Thoracic aorta (tissue), 2 donors: ENCODE results near the gene HPS4. TPM values are rescaled to one million over a fixed set of nuclear protein-coding genes. Genes with fewer than 3 reads are reported as not detected.

Source experiments
- ATAC-seq: fragments of 150-250 bp; one replicate; pipeline ENCODE4 v1.8.0; 2017; ENCODE audit warnings: low read depth; ENCODE audit not compliant: insufficient number of reproducible peaks, low FRiP score
- DNase-seq: peaks from one replicate; pipeline ENCODE4 v3.0.0-alpha.2; 2020; ENCODE audit warnings: low spot score
- H3K27ac ChIP-seq, 2 donors: fragments of 200-600 bp; sonication (generic); 1 replicate in 1 of 2; 2 replicates in 1 of 2; pipeline ENCODE4 v1.5.1; 2016; ENCODE audit warnings: mild to moderate bottlenecking in 2 of 2, moderate library complexity in 2 of 2
- H3K27me3 ChIP-seq: fragments of 200-600 bp; sonication (generic); replicated peaks from 2 replicates; pipeline ENCODE4 v1.6.0; 2016; ENCODE audit warnings: mild to moderate bottlenecking; ENCODE audit not compliant: insufficient read depth
- H3K36me3 ChIP-seq: fragments of 200-600 bp; sonication (generic); one replicate; pipeline ENCODE4 v1.5.1; 2016
- H3K4me1 ChIP-seq, 2 donors: fragments of 200-600 bp; sonication (generic); 1 replicate in 1 of 2; 2 replicates in 1 of 2; pipeline versions ENCODE4 v1.5.1 to v1.6.0; 2016; ENCODE audit warnings: low read depth in 2 of 2, mild to moderate bottlenecking in 1 of 2; ENCODE audit not compliant: control insufficient read depth in 1 of 2
- H3K4me3 ChIP-seq: fragments of 200-600 bp; sonication (generic); 2 replicates; pipeline ENCODE4 v1.5.1; 2016; ENCODE audit warnings: mild to moderate bottlenecking
- H3K9me3 ChIP-seq: fragments of 200-600 bp; sonication (generic); 2 replicates; pipeline ENCODE4 v1.5.1; 2016
- CTCF ChIP-seq: fragments of 200-600 bp; sonication (generic); IDR thresholded peaks from one replicate; pipeline ENCODE4 v1.5.1; 2019; ENCODE audit warnings: antibody characterized with exemption
- total RNA-seq, 2 donors: library from RNA; depleted of rRNA; stranded (reverse); fragments of >200 nt; gene quantifications; one replicate each; pipeline versions ENCODE4 v1.1.0 to v1.2.3, GENCODE V29; 2016

The HPS4 gene
- total RNA-seq, 2 donors from 2014 or later: 26.5 to 27.8 TPM

DNA sequence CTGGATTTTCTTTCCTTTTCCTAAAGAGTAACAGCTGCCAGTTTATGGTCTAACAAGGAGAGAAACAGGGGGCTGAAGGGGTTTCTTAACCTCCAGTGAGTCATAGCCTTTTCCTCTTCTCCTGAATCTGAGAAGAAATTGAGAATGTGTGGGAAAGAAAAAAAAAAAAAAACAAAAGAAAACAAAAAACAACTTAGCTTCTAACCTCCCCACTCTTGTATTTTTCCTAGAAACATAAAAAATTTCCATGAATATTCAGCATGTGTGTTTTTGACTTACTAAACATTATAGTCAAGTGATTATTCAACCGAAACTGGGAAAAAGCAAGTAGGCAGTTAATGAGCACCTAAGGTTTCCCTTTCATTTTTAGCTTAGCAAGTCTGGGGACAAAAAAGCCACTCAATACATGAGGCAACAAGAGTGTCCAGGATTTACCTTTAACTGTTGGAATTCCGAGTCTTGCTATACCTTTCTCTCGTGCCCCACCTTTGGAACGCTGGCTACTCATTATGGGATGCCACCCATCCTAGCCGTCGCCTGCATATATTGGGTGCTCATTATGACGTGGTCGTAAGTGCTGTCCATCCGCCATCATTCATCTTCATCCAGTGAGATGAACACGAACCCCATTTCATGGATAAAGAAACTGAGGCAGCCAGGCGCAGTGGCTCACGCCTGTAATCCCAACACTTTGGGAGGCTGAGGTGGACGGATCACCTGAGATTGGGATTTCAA lies 52.2 kb downstream of the HPS4 start:
- ATAC-seq (no peak), DNase-seq (no peak)
- TF ChIP-seq CTCF: no peak
- Histone ChIP-seq H3K4me3 (no peak overlapping the region), H3K36me3 (no peaks in the 10 kb centered on the region), H3K4me1 (peaks cover 0 to 11% of the 10 kb centered on the region in 2 donors), H3K9me3 (no peaks in the 10 kb centered on the region), H3K27ac (no peak overlapping the region), H3K27me3 (no peaks in the 10 kb centered on the region)

DNA sequence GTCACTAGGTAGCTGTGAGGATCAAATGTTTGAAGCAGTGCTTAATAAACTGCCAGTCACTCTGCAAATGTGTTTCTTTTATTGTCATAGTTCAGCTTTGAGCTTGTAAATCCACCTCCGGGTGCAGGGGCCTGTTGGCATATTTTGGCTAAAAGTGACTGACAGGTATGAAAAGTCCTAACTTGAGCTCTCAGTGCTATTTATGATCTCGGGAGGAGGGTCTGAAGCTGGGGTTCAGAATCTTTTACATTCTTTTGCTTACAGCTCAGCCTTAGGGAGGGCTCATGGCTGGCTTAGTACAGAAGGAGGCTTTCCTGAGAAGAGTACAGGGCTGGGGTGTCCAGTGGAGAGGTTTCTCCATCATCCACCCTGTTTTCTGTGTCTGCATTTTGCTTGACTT lies 53.0 kb downstream of the HPS4 start:
- ATAC-seq (no peak), DNase-seq (no peak)
- Histone ChIP-seq H3K4me1 (peaks cover 0 to 11% of the 10 kb centered on the region in 2 donors), H3K27me3 (no peaks in the 10 kb centered on the region), H3K36me3 (no peaks in the 10 kb centered on the region), H3K4me3 (no peak overlapping the region), H3K27ac (no peak overlapping the region), H3K9me3 (no peaks in the 10 kb centered on the region)
- no peak for TF ChIP-seq CTCF

GRCh38 chr22:26429458-26430286 lies 53.9 kb downstream of the HPS4 start:
- no peaks in the 10 kb centered on the region for H3K27me3 ChIP-seq
- TF ChIP-seq CTCF: no peak
- H3K36me3 ChIP-seq: no peaks in the 10 kb centered on the region
- no peak overlapping the region for H3K27ac ChIP-seq
- DNase-seq (no peak), ATAC-seq (no peak)
- peaks cover 0 to 11% of the 10 kb centered on the region in 2 donors for H3K4me1 ChIP-seq
- no peaks in the 10 kb centered on the region for H3K9me3 ChIP-seq
- peak overlapping the region; percentile 65 for H3K4me3 ChIP-seq

DNA sequence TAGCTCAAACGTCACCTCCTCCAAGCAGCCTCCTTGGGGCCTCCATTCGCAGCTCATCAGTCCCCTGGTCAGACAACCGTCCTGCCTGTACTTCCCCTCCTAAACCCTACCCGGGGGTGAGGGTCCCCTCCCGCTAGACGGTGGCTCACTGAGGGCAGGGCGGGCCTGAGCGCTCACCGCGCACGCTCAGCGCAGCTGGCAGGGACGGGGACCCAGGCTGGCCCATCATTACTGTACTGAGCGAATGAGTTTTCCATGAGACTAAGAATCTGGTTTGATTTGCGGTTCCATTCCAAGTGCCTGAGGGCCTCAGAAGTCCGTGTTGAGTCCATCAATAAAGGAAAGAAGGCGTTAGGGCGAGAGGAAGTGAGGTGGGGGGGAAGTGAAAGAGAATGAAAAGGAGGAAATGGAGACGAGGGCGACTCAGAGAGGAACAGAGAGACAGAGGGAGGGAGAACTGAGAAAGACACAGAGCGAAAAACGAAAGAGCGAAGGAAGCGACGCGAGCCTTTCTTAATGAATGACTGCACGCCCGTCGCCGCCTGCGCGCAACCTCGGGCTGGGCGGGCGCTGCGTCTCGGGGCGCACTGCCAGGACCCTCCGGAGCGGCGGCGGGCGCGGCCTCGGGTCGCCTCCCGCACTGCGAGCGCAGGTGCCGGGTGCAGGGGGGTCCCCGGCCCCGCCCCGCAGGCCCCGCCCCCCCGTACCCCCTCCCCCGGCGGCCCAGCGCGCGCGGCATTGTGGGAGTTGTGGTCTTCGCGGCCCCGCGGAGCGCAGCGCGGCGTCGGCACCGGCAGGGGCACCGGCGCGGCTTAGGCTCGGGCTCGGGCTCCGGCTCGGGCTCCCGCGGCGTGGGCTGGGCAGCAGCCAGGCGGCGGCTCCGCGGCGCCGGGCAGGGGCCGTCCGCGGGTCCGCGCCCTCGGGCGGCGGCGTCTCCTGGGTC lies 54.8 kb downstream of the HPS4 start, which contains the start of gene ASPHD2:
ASPHD2 (plus strand) TSS at position 746 of the 943 bp plus-strand sequence. CDS start 4,356 bp downstream, outside the sequence.
- Histone ChIP-seq H3K4me1 (peaks cover 0 to 11% of the 10 kb centered on the region in 2 donors), H3K27me3 (no peaks in the 10 kb centered on the region), H3K9me3 (no peaks in the 10 kb centered on the region), H3K4me3 (peak within 1 kb of the TSS; percentile 74), H3K27ac (peak within 1 kb of the TSS; percentile 2 to 41), H3K36me3 (no peaks in the 10 kb centered on the region)
- no peak for DNase-seq
- TF ChIP-seq CTCF: no peak
- no peak for ATAC-seq
